ENCODE data around the gene FANCE. TPM values are rescaled to one million over a fixed set of nuclear protein-coding genes. Genes with fewer than 3 reads are reported as not detected.

Gene FANCE
- total and polyA plus RNA-seq, 2 donors (not counting 1 experiment from before 2014, with no cell fraction given) = 9.2 to 12.8 TPM

DNA sequence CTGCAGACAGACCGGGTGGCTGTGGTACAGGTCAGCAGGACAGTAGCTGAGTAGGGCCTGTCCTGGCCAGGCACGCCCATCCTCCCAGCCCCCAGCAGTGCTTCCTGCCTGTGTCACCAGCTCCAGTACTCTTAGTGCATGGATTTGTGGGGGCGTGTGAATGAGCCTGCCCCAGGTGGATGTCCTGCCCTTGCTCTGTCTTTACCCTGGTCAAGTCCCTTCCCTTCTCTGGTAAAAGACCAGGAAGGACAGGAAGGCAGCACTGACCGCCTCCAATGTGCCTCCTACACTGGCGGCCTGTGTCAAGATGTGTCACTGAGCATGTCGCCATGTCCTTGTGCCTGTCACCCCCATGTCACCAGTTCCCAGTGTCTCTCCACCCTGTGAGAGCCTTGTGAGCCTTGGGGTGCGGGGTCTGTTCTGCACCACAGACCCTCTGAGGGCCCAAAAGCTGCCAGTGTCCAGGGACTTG lies 32.8 kb downstream of the FANCE start:
- Histone ChIP-seq H3K27ac (ENCODE audit: low read length in 2 of 2) (no peak overlapping the region), H3K27me3 (replicated peaks in 1 of 4; ENCODE audit: control extremely low read depth in 1 of 4, control insufficient read depth in 3 of 4, insufficient read depth in 4 of 4, low read length in 3 of 4) (no peaks in the 10 kb centered on the region), H4K20me1 (ENCODE audit: control insufficient read depth, insufficient read depth, low read length, poor library complexity, severe bottlenecking) (no peaks in the 10 kb centered on the region), H3K9me3 (ENCODE audit: control extremely low read depth in 1 of 3, control insufficient read depth in 2 of 3, insufficient read depth in 1 of 3, low read length in 2 of 3) (no peaks in the 10 kb centered on the region), H3K4me3 (ENCODE audit: control extremely low read depth in 1 of 5, extremely low read depth in 1 of 5, insufficient read depth in 1 of 5, low read depth in 2 of 5, low read length in 4 of 5) (no peak overlapping the region), H3K36me3 (replicated peaks in 1 of 2; ENCODE audit: control extremely low read depth in 1 of 2, control insufficient read depth in 1 of 2, extremely low read depth in 1 of 2, insufficient read depth in 2 of 2, low read length in 1 of 2) (no peaks in the 10 kb centered on the region), H3K4me1 (ENCODE audit: control insufficient read depth in 2 of 2, insufficient read depth in 2 of 2, low read length in 2 of 2) (no peaks in the 10 kb centered on the region), H3K4me2 (replicated peaks; ENCODE audit: low read depth, low read length, poor library complexity, severe bottlenecking) (no peak overlapping the region), H2AFZ (ENCODE audit: insufficient read depth, low read depth, low read length, poor library complexity, severe bottlenecking) (no peak overlapping the region), H3K9ac (ENCODE audit: low read length) (no peak overlapping the region), H3K79me2 (ENCODE audit: control insufficient read depth, insufficient read depth, low read length) (no peaks in the 10 kb centered on the region)
- ChIA-PET POLR2A (no interaction called here), CTCF (no interaction called here)
- no peaks in the 10 kb centered on the region for H3K9me3 Mint-ChIP-seq (ENCODE audit: insufficient read depth)
- H3K27ac Mint-ChIP-seq = no peak overlapping the region
- H3K4me3 Mint-ChIP-seq = no peak overlapping the region
- no peak for DNase-seq
- 90% methylated on average over 7 of the region's 7 CpGs for WGBS (ENCODE audit: insufficient coverage)
- no peak for ATAC-seq (ENCODE audit: low read depth)
- H3K27me3 Mint-ChIP-seq = no peaks in the 10 kb centered on the region
- intact Hi-C loops (cut with micrococcal nuclease) = no loop called here
- H3K4me1 Mint-ChIP-seq = no peaks in the 10 kb centered on the region
- no peak for TF ChIP-seq EZH2 (IDR thresholded peaks at IDR 0.05; ENCODE audit: borderline replicate concordance, insufficient read depth, low read depth, low read length, poor library complexity, severe bottlenecking)
- TF ChIP-seq, protein P1, sequence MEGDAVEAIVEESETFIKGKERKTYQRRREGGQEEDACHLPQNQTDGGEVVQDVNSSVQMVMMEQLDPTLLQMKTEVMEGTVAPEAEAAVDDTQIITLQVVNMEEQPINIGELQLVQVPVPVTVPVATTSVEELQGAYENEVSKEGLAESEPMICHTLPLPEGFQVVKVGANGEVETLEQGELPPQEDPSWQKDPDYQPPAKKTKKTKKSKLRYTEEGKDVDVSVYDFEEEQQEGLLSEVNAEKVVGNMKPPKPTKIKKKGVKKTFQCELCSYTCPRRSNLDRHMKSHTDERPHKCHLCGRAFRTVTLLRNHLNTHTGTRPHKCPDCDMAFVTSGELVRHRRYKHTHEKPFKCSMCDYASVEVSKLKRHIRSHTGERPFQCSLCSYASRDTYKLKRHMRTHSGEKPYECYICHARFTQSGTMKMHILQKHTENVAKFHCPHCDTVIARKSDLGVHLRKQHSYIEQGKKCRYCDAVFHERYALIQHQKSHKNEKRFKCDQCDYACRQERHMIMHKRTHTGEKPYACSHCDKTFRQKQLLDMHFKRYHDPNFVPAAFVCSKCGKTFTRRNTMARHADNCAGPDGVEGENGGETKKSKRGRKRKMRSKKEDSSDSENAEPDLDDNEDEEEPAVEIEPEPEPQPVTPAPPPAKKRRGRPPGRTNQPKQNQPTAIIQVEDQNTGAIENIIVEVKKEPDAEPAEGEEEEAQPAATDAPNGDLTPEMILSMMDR (IDR thresholded peaks at IDR 0.05) = no peak

DNA sequence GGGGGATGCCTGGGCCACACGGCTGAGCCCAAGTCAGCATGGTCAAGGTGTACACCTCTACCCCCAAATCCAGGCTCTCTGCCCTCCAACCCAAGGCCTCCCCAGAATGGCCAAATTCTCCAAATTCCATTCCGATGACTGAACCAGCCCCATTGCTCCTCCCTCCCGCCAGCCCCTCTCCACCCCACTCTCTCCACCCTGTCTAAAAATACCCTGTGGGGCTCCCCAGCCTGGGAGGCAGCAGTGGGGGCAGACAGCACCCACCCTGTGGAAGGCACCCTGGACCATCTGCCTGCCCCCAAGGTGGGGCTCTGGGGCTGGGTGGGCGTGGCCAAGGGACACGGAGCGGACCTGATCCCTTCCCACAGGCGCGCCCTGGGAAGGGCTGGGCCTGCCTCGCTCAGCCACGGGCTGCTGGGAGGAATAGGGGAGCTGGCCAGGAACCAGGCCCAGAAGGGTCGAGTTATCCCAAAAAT lies 33.3 kb downstream of the FANCE start:
- Mint-ChIP-seq H3K9me3 (ENCODE audit: insufficient read depth) (no peaks in the 10 kb centered on the region), H3K27ac (no peak overlapping the region), H3K27me3 (peaks cover 2% of the 10 kb centered on the region), H3K4me3 (no peak overlapping the region), H3K4me1 (no peaks in the 10 kb centered on the region)
- ChIA-PET CTCF (no interaction called here), POLR2A (no interaction called here)
- 91% methylated on average over 11 of the region's 11 CpGs for WGBS (ENCODE audit: insufficient coverage)
- TF ChIP-seq, protein P1 (IDR thresholded peaks at IDR 0.05) = no peak
- TF ChIP-seq EZH2 (IDR thresholded peaks at IDR 0.05; ENCODE audit: borderline replicate concordance, insufficient read depth, low read depth, low read length, poor library complexity, severe bottlenecking) = no peak
- H3K4me3 ChIP-seq (ENCODE audit: control extremely low read depth in 1 of 5, extremely low read depth in 1 of 5, insufficient read depth in 1 of 5, low read depth in 2 of 5, low read length in 4 of 5) = no peak overlapping the region
- no peaks in the 10 kb centered on the region for H4K20me1 ChIP-seq (ENCODE audit: control insufficient read depth, insufficient read depth, low read length, poor library complexity, severe bottlenecking)
- no peaks in the 10 kb centered on the region for H3K9me3 ChIP-seq (ENCODE audit: control extremely low read depth in 1 of 3, control insufficient read depth in 2 of 3, insufficient read depth in 1 of 3, low read length in 2 of 3)
- DNase-seq = no peak
- no peak overlapping the region for H3K4me2 ChIP-seq (replicated peaks; ENCODE audit: low read depth, low read length, poor library complexity, severe bottlenecking)
- intact Hi-C loops (cut with micrococcal nuclease) = no loop called here
- no peaks in the 10 kb centered on the region for H3K79me2 ChIP-seq (ENCODE audit: control insufficient read depth, insufficient read depth, low read length)
- H3K4me1 ChIP-seq (ENCODE audit: control insufficient read depth in 2 of 2, insufficient read depth in 2 of 2, low read length in 2 of 2) = no peaks in the 10 kb centered on the region
- no peak overlapping the region for H2AFZ ChIP-seq (ENCODE audit: insufficient read depth, low read depth, low read length, poor library complexity, severe bottlenecking)
- H3K27me3 ChIP-seq (replicated peaks in 1 of 4; ENCODE audit: control extremely low read depth in 1 of 4, control insufficient read depth in 3 of 4, insufficient read depth in 4 of 4, low read length in 3 of 4) = no peaks in the 10 kb centered on the region
- no peak overlapping the region for H3K27ac ChIP-seq (ENCODE audit: low read length in 2 of 2)
- no peaks in the 10 kb centered on the region for H3K36me3 ChIP-seq (replicated peaks in 1 of 2; ENCODE audit: control extremely low read depth in 1 of 2, control insufficient read depth in 1 of 2, extremely low read depth in 1 of 2, insufficient read depth in 2 of 2, low read length in 1 of 2)
- no peak for ATAC-seq (ENCODE audit: low read depth)
- H3K9ac ChIP-seq (ENCODE audit: low read length) = no peak overlapping the region

All from B cell (primary cell).